HEK293 (cell line): ENCODE data around the gene HIVEP2.

ENCODE experiments used
- AEBP2 ChIP-seq: fragments of 450-650 bp; formaldehyde crosslinking; IDR thresholded peaks from 2 replicates; pipeline ENCODE4 v1.5.1; 2016; ENCODE audit warnings: missing biosample characterization, missing genetic modification characterization, borderline replicate concordance
- IKZF3 ChIP-seq: fragments of 450-650 bp; IDR thresholded peaks from 2 replicates; pipeline ENCODE4 v1.5.0; 2018; ENCODE audit warnings: missing biosample characterization, mild to moderate bottlenecking, missing genetic modification characterization, moderate library complexity
- KLF10 ChIP-seq: fragments of 450-650 bp; IDR thresholded peaks from 2 replicates; pipeline ENCODE4 v1.5.1; 2018; ENCODE audit warnings: missing biosample characterization, mild to moderate bottlenecking, missing genetic modification characterization
- KLF17 ChIP-seq: fragments of 450-650 bp; formaldehyde crosslinking; IDR thresholded peaks from 2 replicates; pipeline ENCODE4 v1.5.1; 2016; ENCODE audit warnings: missing biosample characterization, missing genetic modification characterization
- WT1 ChIP-seq: fragments of 450-650 bp; formaldehyde crosslinking; IDR thresholded peaks from 2 replicates; pipeline ENCODE4 v1.5.1; 2016; ENCODE audit warnings: missing biosample characterization, missing genetic modification characterization
- ZBTB1 ChIP-seq: fragments of 450-650 bp; formaldehyde crosslinking; IDR thresholded peaks from 2 replicates; pipeline ENCODE4 v1.5.1; 2016; ENCODE audit warnings: missing biosample characterization, missing genetic modification characterization
- ZBTB7A ChIP-seq: fragments of 450-650 bp; formaldehyde crosslinking; IDR thresholded peaks from 2 replicates; pipeline ENCODE4 v1.5.1; 2016; ENCODE audit warnings: low read depth, missing biosample characterization, missing genetic modification characterization
- ZFP3 ChIP-seq: fragments of 450-650 bp; formaldehyde crosslinking; IDR thresholded peaks from 2 replicates; pipeline ENCODE4 v1.5.1; 2016; ENCODE audit warnings: low read depth, missing biosample characterization, missing genetic modification characterization
- ZFP37 ChIP-seq: fragments of 450-650 bp; formaldehyde crosslinking; IDR thresholded peaks from 2 replicates; pipeline ENCODE4 v1.5.1; 2016; ENCODE audit warnings: missing biosample characterization, missing genetic modification characterization
- ZFP41 ChIP-seq: fragments of 450-650 bp; formaldehyde crosslinking; IDR thresholded peaks from 2 replicates; pipeline ENCODE4 v1.5.1; 2016; ENCODE audit warnings: missing biosample characterization, missing genetic modification characterization, borderline replicate concordance
- ZIC2 ChIP-seq: fragments of 450-650 bp; formaldehyde crosslinking; IDR thresholded peaks from 2 replicates; pipeline ENCODE4 v1.5.1; 2016; ENCODE audit warnings: missing biosample characterization, missing genetic modification characterization
- ZNF16 ChIP-seq: fragments of 450-650 bp; formaldehyde crosslinking; IDR thresholded peaks from 2 replicates; pipeline ENCODE4 v1.5.1; 2016; ENCODE audit warnings: low read depth, missing biosample characterization, missing genetic modification characterization
- ZNF214 ChIP-seq: fragments of 450-650 bp; formaldehyde crosslinking; IDR thresholded peaks from 2 replicates; pipeline ENCODE4 v1.5.1; 2017; ENCODE audit warnings: missing biosample characterization, mild to moderate bottlenecking, missing genetic modification characterization, borderline replicate concordance
- ZNF350 ChIP-seq: fragments of 450-650 bp; formaldehyde crosslinking; IDR thresholded peaks from 2 replicates; pipeline ENCODE4 v1.5.0; 2017; ENCODE audit warnings: missing biosample characterization, mild to moderate bottlenecking, missing genetic modification characterization
- ZNF398 ChIP-seq: fragments of 450-650 bp; formaldehyde crosslinking; IDR thresholded peaks from 2 replicates; pipeline ENCODE4 v1.5.1; 2017; ENCODE audit warnings: missing biosample characterization, missing genetic modification characterization
- ZNF449 ChIP-seq: fragments of 450-650 bp; formaldehyde crosslinking; IDR thresholded peaks from 2 replicates; pipeline ENCODE4 v1.5.1; 2017; ENCODE audit warnings: missing biosample characterization, mild to moderate bottlenecking, missing genetic modification characterization, moderate library complexity
- ZNF514 ChIP-seq: fragments of 450-650 bp; formaldehyde crosslinking; IDR thresholded peaks from 2 replicates; pipeline ENCODE4 v1.5.1; 2016; ENCODE audit warnings: missing biosample characterization, missing genetic modification characterization
- ZNF645 ChIP-seq: fragments of 450-650 bp; formaldehyde crosslinking; IDR thresholded peaks from 2 replicates; pipeline ENCODE4; 2016; ENCODE audit warnings: missing biosample characterization, missing genetic modification characterization
- ZNF664 ChIP-seq: fragments of 450-650 bp; formaldehyde crosslinking; IDR thresholded peaks from 2 replicates; pipeline ENCODE4 v1.5.1; 2016; ENCODE audit warnings: missing biosample characterization, missing genetic modification characterization
- ZSCAN30 ChIP-seq: fragments of 450-650 bp; IDR thresholded peaks from 2 replicates; pipeline ENCODE4 v1.5.1; 2018; ENCODE audit warnings: missing biosample characterization, mild to moderate bottlenecking, missing genetic modification characterization, moderate library complexity
- TF ChIP-seq, protein P1 (sequence below): fragments of 450-650 bp; formaldehyde crosslinking; IDR thresholded peaks from 2 replicates; pipeline ENCODE4 v1.5.1; 2016; ENCODE audit warnings: missing biosample characterization, missing genetic modification characterization
- TF ChIP-seq, protein P2 (sequence below): fragments of 450-650 bp; formaldehyde crosslinking; IDR thresholded peaks from 2 replicates; pipeline ENCODE4 v1.5.1; 2017; ENCODE audit warnings: missing biosample characterization, missing genetic modification characterization
- TF ChIP-seq, protein P3 (sequence below): fragments of 450-650 bp; formaldehyde crosslinking; IDR thresholded peaks from 2 replicates; pipeline ENCODE4 v1.5.1; 2016; ENCODE audit warnings: missing biosample characterization, missing genetic modification characterization
- TF ChIP-seq, protein P4 (sequence below): fragments of 450-650 bp; formaldehyde crosslinking; IDR thresholded peaks from 2 replicates; pipeline ENCODE4 v1.5.1; 2016; ENCODE audit warnings: missing biosample characterization, missing genetic modification characterization

HIVEP2 gene

DNA sequence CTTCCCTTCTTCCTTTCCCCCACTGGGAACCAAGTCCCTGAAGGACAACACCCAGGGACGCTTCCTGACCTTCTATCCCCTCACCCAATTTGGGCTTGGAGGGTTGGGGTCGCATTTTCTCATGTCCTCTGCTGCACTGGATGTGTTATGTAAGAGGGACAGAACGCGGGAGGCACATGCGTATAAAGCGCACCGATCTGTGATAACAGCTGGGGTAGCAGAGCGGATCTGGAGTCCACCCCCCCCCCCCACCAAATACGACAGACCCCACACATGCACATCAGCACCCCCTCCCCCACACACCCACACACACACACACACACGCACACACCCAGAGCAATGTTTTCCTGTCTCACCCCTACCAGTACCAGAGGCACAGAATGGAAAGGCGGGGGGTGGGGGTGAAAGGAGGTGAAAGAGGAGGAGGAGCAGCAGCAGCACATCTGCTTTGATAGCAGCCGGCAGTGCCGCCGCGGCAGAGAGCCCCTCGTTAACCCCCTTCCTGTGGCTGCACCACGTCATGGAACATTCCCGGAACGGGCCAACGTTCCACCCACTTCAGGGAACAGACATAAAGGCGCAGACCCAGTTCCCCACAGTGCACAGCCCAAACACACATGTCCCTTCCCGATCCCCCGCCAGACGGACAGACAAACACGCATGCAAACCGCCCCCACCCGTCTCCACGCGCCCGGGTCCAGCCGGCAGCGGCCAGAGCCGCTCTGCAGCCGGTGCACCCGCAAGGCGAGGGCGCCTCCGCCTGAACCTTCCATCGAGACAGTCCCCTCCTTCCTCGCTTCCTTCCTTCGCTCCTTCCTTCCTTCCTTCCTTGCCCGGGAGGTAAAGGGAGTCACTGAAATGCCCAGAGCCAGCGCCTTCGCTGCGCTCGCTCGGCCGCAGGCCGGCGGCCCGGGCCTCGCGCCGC is 590 bp downstream of the HIVEP2 start (continued):
- TF ChIP-seq, protein P1, sequence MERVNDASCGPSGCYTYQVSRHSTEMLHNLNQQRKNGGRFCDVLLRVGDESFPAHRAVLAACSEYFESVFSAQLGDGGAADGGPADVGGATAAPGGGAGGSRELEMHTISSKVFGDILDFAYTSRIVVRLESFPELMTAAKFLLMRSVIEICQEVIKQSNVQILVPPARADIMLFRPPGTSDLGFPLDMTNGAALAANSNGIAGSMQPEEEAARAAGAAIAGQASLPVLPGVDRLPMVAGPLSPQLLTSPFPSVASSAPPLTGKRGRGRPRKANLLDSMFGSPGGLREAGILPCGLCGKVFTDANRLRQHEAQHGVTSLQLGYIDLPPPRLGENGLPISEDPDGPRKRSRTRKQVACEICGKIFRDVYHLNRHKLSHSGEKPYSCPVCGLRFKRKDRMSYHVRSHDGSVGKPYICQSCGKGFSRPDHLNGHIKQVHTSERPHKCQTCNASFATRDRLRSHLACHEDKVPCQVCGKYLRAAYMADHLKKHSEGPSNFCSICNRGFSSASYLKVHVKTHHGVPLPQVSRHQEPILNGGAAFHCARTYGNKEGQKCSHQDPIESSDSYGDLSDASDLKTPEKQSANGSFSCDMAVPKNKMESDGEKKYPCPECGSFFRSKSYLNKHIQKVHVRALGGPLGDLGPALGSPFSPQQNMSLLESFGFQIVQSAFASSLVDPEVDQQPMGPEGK (tag by site-specific recombination), result peak; percentile 89
- peak; percentile 60 for TF ChIP-seq ZIC2 (tag by site-specific recombination)
- peak; percentile 87 for TF ChIP-seq ZNF398 (tag by site-specific recombination)
- no peak for TF ChIP-seq ZFP3 (tag by site-specific recombination)
- no peak for TF ChIP-seq ZNF514 (tag by site-specific recombination)
- peak; percentile 26; the same call in 1 of the 2 replicates for TF ChIP-seq ZNF664 (tag by site-specific recombination)
- TF ChIP-seq, protein P2, sequence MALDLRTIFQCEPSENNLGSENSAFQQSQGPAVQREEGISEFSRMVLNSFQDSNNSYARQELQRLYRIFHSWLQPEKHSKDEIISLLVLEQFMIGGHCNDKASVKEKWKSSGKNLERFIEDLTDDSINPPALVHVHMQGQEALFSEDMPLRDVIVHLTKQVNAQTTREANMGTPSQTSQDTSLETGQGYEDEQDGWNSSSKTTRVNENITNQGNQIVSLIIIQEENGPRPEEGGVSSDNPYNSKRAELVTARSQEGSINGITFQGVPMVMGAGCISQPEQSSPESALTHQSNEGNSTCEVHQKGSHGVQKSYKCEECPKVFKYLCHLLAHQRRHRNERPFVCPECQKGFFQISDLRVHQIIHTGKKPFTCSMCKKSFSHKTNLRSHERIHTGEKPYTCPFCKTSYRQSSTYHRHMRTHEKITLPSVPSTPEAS (tag by site-specific recombination), result peak; percentile 83
- TF ChIP-seq AEBP2 (tag by site-specific recombination), result no peak
- TF ChIP-seq, protein P3, sequence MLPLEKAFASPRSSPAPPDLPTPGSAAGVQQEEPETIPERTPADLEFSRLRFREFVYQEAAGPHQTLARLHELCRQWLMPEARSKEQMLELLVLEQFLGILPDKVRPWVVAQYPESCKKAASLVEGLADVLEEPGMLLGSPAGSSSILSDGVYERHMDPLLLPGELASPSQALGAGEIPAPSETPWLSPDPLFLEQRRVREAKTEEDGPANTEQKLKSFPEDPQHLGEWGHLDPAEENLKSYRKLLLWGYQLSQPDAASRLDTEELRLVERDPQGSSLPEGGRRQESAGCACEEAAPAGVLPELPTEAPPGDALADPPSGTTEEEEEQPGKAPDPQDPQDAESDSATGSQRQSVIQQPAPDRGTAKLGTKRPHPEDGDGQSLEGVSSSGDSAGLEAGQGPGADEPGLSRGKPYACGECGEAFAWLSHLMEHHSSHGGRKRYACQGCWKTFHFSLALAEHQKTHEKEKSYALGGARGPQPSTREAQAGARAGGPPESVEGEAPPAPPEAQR, result peak; percentile 55; the same call in 1 of the 2 replicates
- 0 out of 2 replicates have a peak, but pooled peaks have one; percentile 62 for TF ChIP-seq ZBTB7A (tag by site-specific recombination)
- no peak for TF ChIP-seq ZNF16
- peak; percentile 59; the same call in 1 of the 2 replicates for TF ChIP-seq ZNF449 (tag by site-specific recombination)
- no peak for TF ChIP-seq ZNF214 (tag by site-specific recombination)
- TF ChIP-seq ZFP37 (tag by site-specific recombination), result peak; percentile 79
- peak; percentile 88 for TF ChIP-seq KLF17 (tag by site-specific recombination)
- TF ChIP-seq IKZF3, result peak; percentile 72
- TF ChIP-seq KLF10, result no peak; the same call in 1 of the 2 replicates
- no peak for TF ChIP-seq ZBTB1 (tag by site-specific recombination)
- TF ChIP-seq WT1 (tag by site-specific recombination), result peak; percentile 68
- TF ChIP-seq ZSCAN30 (tag by site-specific recombination), result peak; percentile 36
- TF ChIP-seq ZNF350 (tag by site-specific recombination), result no peak
- no peak for TF ChIP-seq ZFP41 (tag by site-specific recombination)
- TF ChIP-seq ZNF645, result 0 out of 2 replicates have a peak, but pooled peaks have one; percentile 64
- TF ChIP-seq, protein P4, sequence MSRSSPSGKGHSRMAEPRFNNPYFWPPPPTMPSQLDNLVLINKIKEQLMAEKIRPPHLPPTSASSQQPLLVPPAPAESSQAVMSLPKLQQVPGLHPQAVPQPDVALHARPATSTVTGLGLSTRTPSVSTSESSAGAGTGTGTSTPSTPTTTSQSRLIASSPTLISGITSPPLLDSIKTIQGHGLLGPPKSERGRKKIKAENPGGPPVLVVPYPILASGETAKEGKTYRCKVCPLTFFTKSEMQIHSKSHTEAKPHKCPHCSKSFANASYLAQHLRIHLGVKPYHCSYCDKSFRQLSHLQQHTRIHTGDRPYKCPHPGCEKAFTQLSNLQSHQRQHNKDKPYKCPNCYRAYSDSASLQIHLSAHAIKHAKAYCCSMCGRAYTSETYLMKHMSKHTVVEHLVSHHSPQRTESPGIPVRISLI (tag by site-specific recombination), result no peak
